GM12892 (cell line): Measurements from ENCODE around the gene NUMA1. TPM values are rescaled to one million over a fixed set of nuclear protein-coding genes. Genes with fewer than 3 reads are reported as not detected.
A peak's percentile ranks its signal among the peaks of the same experiment; 100 is the strongest.

Source experiments
- DNase-seq: peaks from one replicate; pipeline ENCODE4 v3.0.0; 2011; ENCODE audit not compliant: insufficient read length
- FAIRE-seq: peaks from 2 replicates; lab custom pipeline; 2011; peaks lifted over from hg19 to GRCh38; lab: Jason Lieb, UNC
- POLR2A ChIP-seq: IDR thresholded peaks from 2 replicates; pipeline ENCODE4 v1.6.1; 2011; ENCODE audit warnings: low read depth, low read length, control low read depth
- POLR2AphosphoS5 ChIP-seq: IDR thresholded peaks from 2 replicates; pipeline ENCODE4 v1.6.1; 2011; ENCODE audit warnings: low read depth, low read length, control low read depth
- TAF1 ChIP-seq: IDR thresholded peaks from 2 replicates; pipeline ENCODE4 v1.6.1; 2011; ENCODE audit warnings: low read depth, mild to moderate bottlenecking, control low read depth, low read length, borderline replicate concordance
- polyA plus RNA-seq: library from polyadenylated mRNA; unstranded; fragments of >200 nt; gene quantifications from one replicate; pipeline ENCODE4 v1.2.1, GENCODE V29; 2012; ENCODE audit warnings: missing spikeins, inconsistent platforms; ENCODE audit not compliant: missing spikeins

Gene NUMA1, protein sequence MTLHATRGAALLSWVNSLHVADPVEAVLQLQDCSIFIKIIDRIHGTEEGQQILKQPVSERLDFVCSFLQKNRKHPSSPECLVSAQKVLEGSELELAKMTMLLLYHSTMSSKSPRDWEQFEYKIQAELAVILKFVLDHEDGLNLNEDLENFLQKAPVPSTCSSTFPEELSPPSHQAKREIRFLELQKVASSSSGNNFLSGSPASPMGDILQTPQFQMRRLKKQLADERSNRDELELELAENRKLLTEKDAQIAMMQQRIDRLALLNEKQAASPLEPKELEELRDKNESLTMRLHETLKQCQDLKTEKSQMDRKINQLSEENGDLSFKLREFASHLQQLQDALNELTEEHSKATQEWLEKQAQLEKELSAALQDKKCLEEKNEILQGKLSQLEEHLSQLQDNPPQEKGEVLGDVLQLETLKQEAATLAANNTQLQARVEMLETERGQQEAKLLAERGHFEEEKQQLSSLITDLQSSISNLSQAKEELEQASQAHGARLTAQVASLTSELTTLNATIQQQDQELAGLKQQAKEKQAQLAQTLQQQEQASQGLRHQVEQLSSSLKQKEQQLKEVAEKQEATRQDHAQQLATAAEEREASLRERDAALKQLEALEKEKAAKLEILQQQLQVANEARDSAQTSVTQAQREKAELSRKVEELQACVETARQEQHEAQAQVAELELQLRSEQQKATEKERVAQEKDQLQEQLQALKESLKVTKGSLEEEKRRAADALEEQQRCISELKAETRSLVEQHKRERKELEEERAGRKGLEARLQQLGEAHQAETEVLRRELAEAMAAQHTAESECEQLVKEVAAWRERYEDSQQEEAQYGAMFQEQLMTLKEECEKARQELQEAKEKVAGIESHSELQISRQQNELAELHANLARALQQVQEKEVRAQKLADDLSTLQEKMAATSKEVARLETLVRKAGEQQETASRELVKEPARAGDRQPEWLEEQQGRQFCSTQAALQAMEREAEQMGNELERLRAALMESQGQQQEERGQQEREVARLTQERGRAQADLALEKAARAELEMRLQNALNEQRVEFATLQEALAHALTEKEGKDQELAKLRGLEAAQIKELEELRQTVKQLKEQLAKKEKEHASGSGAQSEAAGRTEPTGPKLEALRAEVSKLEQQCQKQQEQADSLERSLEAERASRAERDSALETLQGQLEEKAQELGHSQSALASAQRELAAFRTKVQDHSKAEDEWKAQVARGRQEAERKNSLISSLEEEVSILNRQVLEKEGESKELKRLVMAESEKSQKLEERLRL (N-terminal part only)
- 59.2 TPM for polyA plus RNA-seq

DNA sequence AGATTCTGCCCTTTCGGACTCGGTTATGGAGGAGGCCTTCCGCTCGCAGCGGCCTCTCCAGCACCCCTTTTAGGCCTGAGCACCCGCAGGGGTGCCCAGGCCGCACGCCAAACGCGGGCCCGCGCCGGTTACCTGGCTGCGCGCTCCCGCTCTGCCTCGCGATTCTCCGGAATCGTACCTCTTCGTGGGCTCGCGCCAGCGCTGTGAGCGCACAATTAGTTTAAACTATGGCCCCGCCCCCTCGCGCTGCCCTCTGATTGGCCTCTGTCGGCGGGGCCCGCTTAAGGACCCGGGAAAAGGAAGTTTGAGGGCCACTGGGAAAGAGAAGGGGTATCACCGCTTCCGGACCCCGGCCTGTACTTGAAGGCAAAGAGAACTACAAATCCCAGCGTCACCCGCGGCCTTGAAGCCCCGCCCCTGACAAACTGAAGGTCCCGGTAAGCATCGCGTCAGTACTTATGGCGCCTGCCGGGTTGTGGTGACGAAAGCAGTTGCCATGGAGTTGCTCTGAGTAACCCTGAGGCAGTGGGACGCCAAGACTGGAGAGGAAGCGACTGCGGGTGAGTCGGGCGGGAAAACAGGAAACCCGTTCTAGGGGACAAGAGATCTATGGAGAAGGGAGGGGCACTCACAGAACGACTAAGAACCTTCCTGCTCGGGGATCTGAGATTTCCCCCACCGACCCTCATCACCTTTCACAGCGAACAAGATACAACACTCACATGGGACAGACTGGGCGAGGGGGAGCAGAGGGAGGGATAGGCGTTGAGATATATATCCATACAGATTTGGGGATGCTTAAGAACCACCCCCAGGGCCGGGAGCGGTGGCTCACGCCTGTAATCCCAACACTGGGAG is at the start of gene NUMA1, which contains the start of gene LRRC51:
Gene NUMA1 (minus strand): TSS at position 217 of the 858 bp plus-strand sequence. CDS start 44,599 bp downstream, outside the sequence.
Gene LRRC51 (plus strand): TSS at position 525 of the 858 bp plus-strand sequence. CDS start 8,234 bp downstream, outside the sequence.
- FAIRE-seq (peak; percentile 100), DNase-seq (peak; percentile 87)

DNA sequence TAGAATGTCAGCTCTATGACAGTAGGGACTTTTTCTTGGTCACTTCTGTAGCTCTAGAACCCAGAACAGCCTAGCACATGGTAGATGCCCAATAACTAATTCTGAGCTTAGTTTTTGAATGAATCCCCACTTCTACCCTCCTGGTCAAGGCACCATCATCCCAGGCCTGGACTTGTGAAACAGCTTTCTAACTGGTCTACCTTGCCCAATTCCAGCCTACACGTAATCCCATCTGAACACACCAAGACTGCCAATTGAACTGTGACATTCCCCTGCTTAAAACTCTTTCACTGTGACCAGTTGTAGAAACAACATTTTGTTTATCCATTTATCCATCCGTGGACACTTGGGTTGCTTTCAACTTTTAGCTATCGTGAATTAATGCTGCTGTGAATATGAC is 49.0 kb upstream of the NUMA1 start:
- FAIRE-seq, result no peak
- TF ChIP-seq POLR2AphosphoS5, result no peak
- TF ChIP-seq TAF1, result no peak
- TF ChIP-seq POLR2A, result no peak
- DNase-seq, result no peak

More for the DNA sequence above, at the start of gene NUMA1, which contains the start of gene LRRC51:
- TF ChIP-seq POLR2AphosphoS5 (peak; percentile 64; the same call in 1 of the 2 replicates), POLR2A (peak; percentile 71; the same call in 1 of the 2 replicates), TAF1 (0 out of 2 replicates have a peak, but pooled peaks have one; percentile 23)

DNA sequence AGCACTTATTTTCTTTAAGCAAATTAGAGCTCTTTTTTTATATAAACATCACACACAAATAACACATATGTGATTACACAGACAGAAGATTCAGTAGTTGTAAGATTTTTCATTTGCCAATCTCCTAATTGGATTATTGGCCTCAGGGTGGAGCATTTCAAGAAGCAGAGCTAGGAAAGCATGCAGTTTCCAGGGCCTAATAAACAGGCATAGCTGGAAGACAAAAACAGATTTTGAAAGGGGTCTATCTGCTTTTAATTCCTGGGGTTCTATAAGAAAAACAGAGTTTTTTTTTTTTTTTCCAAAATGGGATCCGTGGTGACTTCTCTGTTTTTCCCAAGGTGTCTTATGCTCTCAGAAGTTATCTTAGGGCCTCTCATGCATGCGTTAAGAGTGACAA is 47.6 kb upstream of the NUMA1 start:
- DNase-seq, result no peak
- FAIRE-seq, result no peak
- TF ChIP-seq POLR2A, result no peak
- no peak for TF ChIP-seq TAF1
- TF ChIP-seq POLR2AphosphoS5, result no peak

DNA sequence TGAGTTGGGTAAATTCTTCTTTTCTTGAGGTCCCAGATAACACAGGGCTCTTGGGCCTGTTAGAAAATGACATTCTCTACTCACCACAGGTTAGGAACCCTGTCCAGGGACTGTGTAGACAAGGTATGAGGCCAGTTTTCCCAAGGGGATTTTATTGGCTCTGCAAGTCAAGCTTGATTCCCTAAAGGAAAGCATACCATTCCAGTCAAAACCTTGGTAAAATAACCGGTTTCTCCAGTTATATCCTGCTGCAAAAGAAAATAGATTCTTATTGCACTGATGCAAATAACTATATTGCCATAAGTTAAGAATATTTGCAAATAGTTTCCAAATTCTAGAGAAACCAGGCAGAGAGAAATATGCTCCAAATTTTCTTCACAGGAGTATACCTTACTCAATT is 45.6 kb upstream of the NUMA1 start:
- DNase-seq, result no peak
- no peak for FAIRE-seq
- TF ChIP-seq POLR2A (no peak), TAF1 (no peak), POLR2AphosphoS5 (no peak)

DNA sequence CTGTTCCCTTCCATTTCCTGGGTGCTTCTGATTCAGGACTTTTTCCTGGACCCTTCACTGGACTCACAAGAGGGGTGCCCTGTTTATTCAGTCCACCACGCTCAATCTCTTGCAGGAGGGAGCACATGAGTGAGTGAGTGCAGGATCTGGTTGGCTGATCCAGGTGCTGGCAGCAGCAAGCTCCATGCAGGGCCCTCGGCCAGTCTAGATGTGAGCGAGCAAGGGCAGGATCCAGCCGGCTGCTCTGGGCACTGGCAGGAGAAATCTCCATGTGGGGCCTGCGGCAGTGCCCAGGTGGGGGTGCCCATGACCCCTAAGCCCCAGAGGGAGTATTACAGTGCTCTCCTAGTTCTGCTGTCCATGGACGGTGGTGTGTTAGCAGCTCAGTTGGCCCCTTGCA is 43.7 kb upstream of the NUMA1 start:
- FAIRE-seq (no peak), DNase-seq (no peak)
- TF ChIP-seq POLR2AphosphoS5 (no peak), POLR2A (no peak), TAF1 (no peak)

DNA sequence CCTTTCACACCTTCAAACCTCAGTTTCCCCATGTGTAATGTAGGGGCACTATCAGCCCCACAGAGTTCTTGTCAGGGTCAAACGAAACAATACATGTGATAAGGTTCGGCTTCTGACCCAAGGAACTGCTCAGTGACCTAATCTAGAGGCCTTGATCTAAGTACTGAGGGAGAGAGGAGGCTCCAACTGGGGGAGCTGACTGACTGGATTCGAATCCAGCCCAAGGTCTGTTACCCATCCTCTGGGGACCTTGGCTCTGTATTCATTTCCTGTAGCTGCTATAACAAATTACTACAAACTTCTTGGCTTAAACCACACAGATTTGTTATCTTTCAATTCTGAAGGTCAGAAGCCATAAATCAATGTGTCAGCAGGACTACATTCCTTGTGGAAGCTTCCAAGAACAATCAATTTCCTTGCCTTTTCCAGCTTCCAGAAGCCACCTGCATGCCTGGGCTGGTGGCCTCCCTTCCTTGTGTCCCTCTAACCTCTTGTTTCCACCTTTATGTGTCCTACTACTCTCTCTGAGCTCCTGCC is 42.8 kb upstream of the NUMA1 start:
- no peak for FAIRE-seq
- no peak for DNase-seq
- TF ChIP-seq TAF1, result no peak
- TF ChIP-seq POLR2A, result no peak
- no peak for TF ChIP-seq POLR2AphosphoS5

DNA sequence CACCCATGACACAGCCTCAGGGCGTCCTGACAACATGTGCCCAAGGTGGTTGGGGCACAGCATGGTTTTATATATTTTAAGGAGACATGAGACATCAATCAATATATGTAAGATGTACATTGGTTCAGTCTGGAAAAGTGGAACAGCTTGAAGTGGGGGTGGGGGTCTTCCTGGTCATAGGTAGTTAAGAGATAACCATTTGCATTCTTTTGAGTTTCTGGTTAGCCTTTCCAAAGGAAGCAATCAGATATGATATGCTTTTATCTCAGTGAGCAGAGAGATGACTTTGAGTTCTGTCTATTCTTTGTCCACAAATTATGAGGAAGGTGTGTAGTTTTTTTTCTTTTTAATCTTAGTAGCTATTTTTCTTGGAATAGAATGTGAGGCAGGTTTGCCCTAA is 42.3 kb upstream of the NUMA1 start:
- no peak for FAIRE-seq
- TF ChIP-seq POLR2AphosphoS5 (no peak), POLR2A (no peak), TAF1 (no peak)
- no peak for DNase-seq

DNA sequence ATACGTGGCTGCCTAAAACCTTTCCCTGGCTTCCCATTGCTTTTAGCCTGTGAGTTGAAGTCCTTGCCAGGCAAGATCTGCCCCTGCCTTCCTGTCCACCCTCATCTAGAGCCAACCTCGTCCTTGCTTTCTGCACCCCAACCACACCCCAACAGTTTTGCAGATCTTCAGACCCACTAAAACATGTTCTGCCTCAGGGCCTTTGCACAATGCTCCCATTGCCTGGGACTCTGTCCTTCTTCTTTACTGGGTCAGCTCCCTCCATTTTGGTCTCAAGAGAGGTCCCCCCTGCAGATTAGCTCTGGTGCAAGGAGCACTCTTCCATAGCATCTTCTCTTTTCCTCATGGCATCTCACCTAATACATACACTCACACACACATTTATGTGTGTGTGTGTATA is 40.6 kb upstream of the NUMA1 start:
- TF ChIP-seq TAF1 (no peak), POLR2AphosphoS5 (no peak), POLR2A (no peak)
- no peak for DNase-seq
- no peak for FAIRE-seq

DNA sequence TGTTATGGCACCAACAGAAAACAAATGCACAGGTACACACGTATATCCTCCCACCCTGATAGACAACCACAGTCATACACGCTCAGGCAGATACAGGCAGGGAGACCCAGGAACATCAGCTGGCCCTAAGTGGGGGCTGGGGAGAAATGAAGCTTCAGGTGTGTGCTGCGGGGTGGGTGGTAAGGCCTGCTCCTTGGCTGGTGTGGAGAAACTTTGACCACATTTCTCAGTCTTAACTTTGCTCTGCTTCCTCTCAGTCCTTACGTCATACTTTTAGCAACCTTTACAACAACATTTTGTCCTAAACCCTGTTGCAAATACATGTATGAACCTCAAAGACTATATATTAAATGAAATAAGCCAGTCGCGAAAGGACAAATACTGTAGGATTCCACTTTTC is 38.9 kb upstream of the NUMA1 start:
- no peak for FAIRE-seq

More for the DNA sequence above, 38.9 kb upstream of the NUMA1 start:
- DNase-seq, result no peak
- TF ChIP-seq POLR2AphosphoS5 (no peak), TAF1 (no peak), POLR2A (no peak)
